H1 (cell line): ENCODE results near the gene ZNF415. TPM values are rescaled to one million over a fixed set of nuclear protein-coding genes. Genes with fewer than 3 reads are reported as not detected.

Experiments used
- MAX ChIP-seq: IDR thresholded peaks from 2 replicates; pipeline ENCODE4 v1.6.1; 2012; ENCODE audit warnings: inconsistent platforms
- NRF1 ChIP-seq: IDR thresholded peaks from 2 replicates; pipeline ENCODE4 v1.6.1; 2011; ENCODE audit warnings: mild to moderate bottlenecking, low read depth, low read length, improper control_type of control experiment
- polyA plus RNA-seq, 7 experiments: library from polyadenylated mRNA; depleted of rRNA in 3 of 7; stranded (reverse) in 5 of 7; unstranded in 2 of 7; fragments of >200 nt in 5 of 7; fragments of 200-250 nt in 2 of 7; gene quantifications; 1 replicate in 5 of 7; 2 replicates in 1 of 7; 4 replicates in 1 of 7; pipeline versions ENCODE4 v1.2.1 to v1.2.3, GENCODE V29; 2011 to 2013; ENCODE audit warnings: missing spikeins in 2 of 7, mixed read lengths in 2 of 7
- total RNA-seq: library from RNA; stranded (reverse); fragmentation: NEBNext Ultra II Directional; extraction: Animal tissue kit (Norgen Biotek cat#: 25700); gene quantifications from 2 replicates; pipeline ENCODE4 v1.2.1, GENCODE V29; 2021

Gene ZNF415
- total and polyA plus RNA-seq, 2 of the 8 experiments (the other 6 are each of a cell fraction or from before 2014, with no cell fraction given), result 5.8 to 9.7 TPM

- no peak for TF ChIP-seq NRF1
- no peak for TF ChIP-seq MAX
These were observed 29.9 kb downstream of the ZNF415 start (continued) for GRCh38 chr19:53102756-53103233.
